SK-N-SH (cell line): ENCODE data around the gene ADRB2. TPM values are rescaled to one million over a fixed set of nuclear protein-coding genes. Genes with fewer than 3 reads are reported as not detected.

Source experiments
- CTCF ChIA-PET: fragments of 300-600, 350-600 bp; formaldehyde crosslinking; extraction: SDS; loops from one replicate; lab custom pipeline; 2021; lab: Yijun Ruan, JAX
- POLR2A ChIA-PET: fragments of 350-600 bp; sonication (Branson Sonifier 250); formaldehyde crosslinking; extraction: SDS; loops from one replicate; lab custom pipeline; 2020; ENCODE audit warnings: antibody characterized with exemption, inconsistent platforms; lab: Yijun Ruan, JAX
- DNase-seq: peaks from one replicate; pipeline ENCODE4 v3.0.0; 2012
- H2AFZ ChIP-seq: fragments of 200-600 bp; sonication (generic); 2 replicates; pipeline ENCODE4 v1.8.1; 2016; ENCODE audit warnings: antibody characterized with exemption, mild to moderate bottlenecking, low read depth
- H3F3A ChIP-seq: fragments of 200-600 bp; sonication (generic); replicated peaks from 2 replicates; pipeline ENCODE3; 2016; ENCODE audit warnings: antibody characterized with exemption, mild to moderate bottlenecking; ENCODE audit not compliant: insufficient read depth
- H3K27ac ChIP-seq, 2 experiments: fragments of 200-500 bp in 1 of 2; fragments of 200-600 bp in 1 of 2; sonication (Bioruptor generic) in 1 of 2; sonication (generic), shearing (Covaris generic) in 1 of 2; 2 replicates each; pipeline versions ENCODE4 v1.5.1 to v1.6.1; 2014 to 2016; ENCODE audit warnings: low read depth in 2 of 2, inconsistent platforms in 1 of 2, low read length in 1 of 2, mild to moderate bottlenecking in 1 of 2, mixed read lengths in 1 of 2
- H3K27me3 ChIP-seq: fragments of 200-600 bp; sonication (generic), shearing (Covaris generic); 2 replicates; pipeline ENCODE4 v1.6.1; 2016; ENCODE audit warnings: mixed run types; ENCODE audit not compliant: insufficient read depth
- H3K36me3 ChIP-seq, 2 experiments: fragments of 200-500 bp in 1 of 2; fragments of 200-600 bp in 1 of 2; sonication (Bioruptor generic) in 1 of 2; sonication (generic) in 1 of 2; replicated peaks in 1 of 2; 2 replicates each; pipeline versions ENCODE3 to v1.5.1; 2014 to 2016; ENCODE audit warnings: low read length in 1 of 2, mild to moderate bottlenecking in 1 of 2; ENCODE audit not compliant: insufficient read depth in 2 of 2, control insufficient read depth in 1 of 2
- H3K4me1 ChIP-seq, 2 experiments: fragments of 200-500 bp in 1 of 2; fragments of 200-600 bp in 1 of 2; sonication (Bioruptor generic) in 1 of 2; sonication (generic), shearing (Covaris generic) in 1 of 2; 2 replicates each; pipeline versions ENCODE4 v1.5.1 to v1.6.1; 2014 to 2016; ENCODE audit warnings: low read depth in 1 of 2, low read length in 1 of 2, mixed run types in 1 of 2; ENCODE audit not compliant: insufficient read depth in 2 of 2, control insufficient read depth in 1 of 2
- H3K4me2 ChIP-seq: fragments of 200-600 bp; sonication (generic), shearing (Covaris generic); 2 replicates; pipeline ENCODE4 v1.6.1; 2017; ENCODE audit warnings: mixed run types
- H3K4me3 ChIP-seq, 2 experiments: fragments of 200-500 bp in 1 of 2; fragments of 200-600 bp in 1 of 2; sonication (Bioruptor generic) in 1 of 2; sonication (generic), shearing (Covaris generic) in 1 of 2; 2 replicates each; pipeline versions ENCODE4 v1.5.1 to v1.8.1; 2014 to 2016; ENCODE audit warnings: low read depth in 2 of 2, inconsistent platforms in 1 of 2, low read length in 1 of 2, mild to moderate bottlenecking in 1 of 2, mixed read lengths in 1 of 2, moderate library complexity in 1 of 2
- H3K79me2 ChIP-seq: fragments of 200-600 bp; sonication (generic); 2 replicates; pipeline ENCODE4 v1.8.1; 2017; ENCODE audit warnings: mild to moderate bottlenecking; ENCODE audit not compliant: insufficient read depth
- H3K9ac ChIP-seq: fragments of 200-600 bp; sonication (generic); 2 replicates; pipeline ENCODE4 v1.6.1; 2017; ENCODE audit warnings: mixed run types
- H3K9me2 ChIP-seq: fragments of 200-600 bp; sonication (generic); 2 replicates; pipeline ENCODE4 v1.6.1; 2017; ENCODE audit warnings: mixed run types
- H3K9me3 ChIP-seq: fragments of 200-600 bp; sonication (generic); 2 replicates; pipeline ENCODE4 v1.6.1; 2017; ENCODE audit warnings: mixed run types, mild to moderate bottlenecking, moderate library complexity
- H4K20me1 ChIP-seq: fragments of 200-600 bp; sonication (generic); 2 replicates; pipeline ENCODE4 v1.6.1; 2017; ENCODE audit warnings: mild to moderate bottlenecking, mixed run types; ENCODE audit not compliant: insufficient read depth
- ELF1 ChIP-seq: IDR thresholded peaks from 2 replicates; pipeline ENCODE4 v1.4.0; 2012
- EP300 ChIP-seq, 2 experiments: IDR thresholded peaks; 2 replicates each; pipeline versions ENCODE4 v1.4.0 to v1.6.1; 2012; ENCODE audit warnings: borderline replicate concordance in 1 of 2, low read depth in 1 of 2, low read length in 1 of 2
- IRF3 ChIP-seq: fragments of 150-350 bp; IDR thresholded peaks from 2 replicates; pipeline ENCODE4 v1.6.1; 2016; ENCODE audit warnings: mild to moderate bottlenecking, low read depth, low read length
- MEF2A ChIP-seq: IDR thresholded peaks from 2 replicates; pipeline ENCODE4 v1.4.0; 2012; ENCODE audit warnings: low read depth, borderline replicate concordance
- RCOR1 ChIP-seq: fragments of 150-350 bp; IDR thresholded peaks from 2 replicates; pipeline ENCODE4 v1.6.1; 2017; ENCODE audit warnings: antibody characterized with exemption, low read length
- SIN3A ChIP-seq: IDR thresholded peaks from 2 replicates; pipeline ENCODE4 v1.6.1; 2012; ENCODE audit warnings: low read depth, mild to moderate bottlenecking, low read length, moderate library complexity, borderline replicate concordance
- USF1 ChIP-seq: IDR thresholded peaks from 2 replicates; pipeline ENCODE4 v1.4.0; 2012; ENCODE audit warnings: low read depth, borderline replicate concordance
- ZBTB33 ChIP-seq: IDR thresholded peaks from 2 replicates; pipeline ENCODE4 v1.4.0; 2012; ENCODE audit warnings: low read depth, borderline replicate concordance
- WGBS: methylation state at CpG from one replicate; pipeline ENCODE4 v1.1.6; 2017; ENCODE audit warnings: low lambda C conversion rate; 5-methylcytosine and 5-hydroxymethylcytosine counted together
- polyA plus RNA-seq, 3 experiments: library from polyadenylated mRNA; depleted of rRNA; stranded (reverse); fragments of >200 nt; gene quantifications; 2 replicates each; pipeline ENCODE4 v1.2.3, GENCODE V29; 2012

The ADRB2 gene
- polyA plus RNA-seq, 1 of the 3 experiments (the other 2 are of a cell fraction): 1.0 TPM

- no peaks in the 10 kb centered on the region for H3K79me2 ChIP-seq
- no peak overlapping the region for H3K9ac ChIP-seq
- 59% methylated on average over 3 of the region's 3 CpGs for WGBS
- H4K20me1 ChIP-seq: no peaks in the 10 kb centered on the region
- no peaks in the 10 kb centered on the region for H3K9me2 ChIP-seq
- H3K27me3 ChIP-seq: no peaks in the 10 kb centered on the region
- no peak for TF ChIP-seq EP300 (IDR thresholded peaks at IDR 0.05; ENCODE audit: borderline replicate concordance in 1 of 2, low read depth in 1 of 2, low read length in 1 of 2)
- TF ChIP-seq USF1: no peak
- no peak for TF ChIP-seq IRF3
- TF ChIP-seq ZBTB33: no peak
- no peak for TF ChIP-seq ELF1
- TF ChIP-seq RCOR1: no peak
- TF ChIP-seq, all 33 proteins: peak for 0
- POLR2A ChIA-PET: no interaction called here
- no peak for DNase-seq
- Histone ChIP-seq H3K4me1 (no peaks in the 10 kb centered on the region), H3K4me3 (no peak overlapping the region), H2AFZ (no peak overlapping the region), H3K27ac (no peak overlapping the region), H3K4me2 (no peak overlapping the region), H3F3A (no peaks in the 10 kb centered on the region), H3K36me3 (no peaks in the 10 kb centered on the region), H3K9me3 (no peaks in the 10 kb centered on the region)
- CTCF ChIA-PET: interaction anchor here (1.0 to 1.5 kb wide), 2 partner anchors 173 to 253 kb away, joined by 3 read pairs; no protein-coding TSS in a partner anchor
Measured at GRCh38 chr5:148861696-148862095, 35.3 kb downstream of the ADRB2 start.

GRCh38 chr5:148864113-148864841 lies 37.9 kb downstream of the ADRB2 start:
- no peaks in the 10 kb centered on the region for H3K36me3 ChIP-seq
- H2AFZ ChIP-seq: no peak overlapping the region
- 71% methylated on average over 5 of the region's 5 CpGs for WGBS
- no peaks in the 10 kb centered on the region for H3K79me2 ChIP-seq
- TF ChIP-seq MEF2A (no peak), SIN3A (no peak)
- POLR2A ChIA-PET: no interaction called here
- CTCF ChIA-PET: interaction anchor here (0.9 kb wide), 1 partner anchor 14 kb away, joined by 3 read pairs; no protein-coding TSS in a partner anchor
- no peak for DNase-seq
- no peak overlapping the region for H3K27ac ChIP-seq
- H3K4me3 ChIP-seq: no peak overlapping the region
- no peaks in the 10 kb centered on the region for H3K9me2 ChIP-seq
- H3K9ac ChIP-seq: no peak overlapping the region
- H3K4me2 ChIP-seq: no peak overlapping the region
- no peaks in the 10 kb centered on the region for H3K9me3 ChIP-seq
- no peaks in the 10 kb centered on the region for H4K20me1 ChIP-seq
- no peaks in the 10 kb centered on the region for H3K27me3 ChIP-seq
- no peaks in the 10 kb centered on the region for H3K4me1 ChIP-seq
- no peaks in the 10 kb centered on the region for H3F3A ChIP-seq
